Measurements from ENCODE around the gene ABCB10. TPM values are rescaled to one million over a fixed set of nuclear protein-coding genes. Genes with fewer than 3 reads are reported as not detected.
"Not testable (repeated sequence)": the region's sequence is repeated elsewhere in the genome, so short reads cannot be mapped to it uniquely, and the experiment has no call there.

ABCB10 gene
- total RNA-seq, 2 experiments from 2014 or later: 29.8 to 31.1 TPM

DNA sequence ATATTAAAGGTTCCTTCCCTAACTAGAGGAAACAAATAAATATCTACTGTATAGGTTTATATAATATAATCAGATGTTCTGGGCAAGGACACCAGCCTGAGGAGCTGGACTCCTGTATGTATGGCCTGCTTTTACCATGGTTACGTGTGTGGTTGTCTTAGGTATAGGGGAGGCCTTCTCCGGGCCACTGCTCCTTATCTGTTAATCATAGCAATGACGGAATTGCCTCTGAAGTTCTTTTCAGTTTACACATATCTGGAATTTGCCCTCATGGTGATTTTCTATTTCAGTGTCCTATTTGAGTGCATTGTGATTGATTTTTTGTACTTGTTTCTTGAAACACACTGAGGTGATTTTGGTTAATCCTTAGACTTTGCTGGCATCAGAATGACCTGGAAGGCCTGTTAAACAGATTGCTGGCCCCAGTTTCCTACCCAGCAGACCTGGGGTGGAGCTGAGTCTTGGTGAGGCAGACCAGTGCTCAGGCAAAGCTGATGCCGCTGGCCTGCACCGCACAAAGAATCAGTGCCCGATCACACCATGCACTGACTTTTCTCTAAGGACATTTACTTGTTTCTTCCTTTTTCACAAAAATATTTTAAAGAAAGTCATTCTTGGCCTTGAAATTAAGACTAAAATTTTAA is 18.5 kb downstream of the ABCB10 start:
- no peak overlapping the region for H3K27ac Mint-ChIP-seq
- H3K9me3 Mint-ChIP-seq: no peaks in the 10 kb centered on the region
- peaks cover 65% of the 10 kb centered on the region for H3K36me3 Mint-ChIP-seq (ENCODE audit: low read depth)
- ChIA-PET POLR2A (no interaction called here), CTCF (no interaction called here)
- no peaks in the 10 kb centered on the region for H3K27me3 Mint-ChIP-seq
- no peak overlapping the region for H3K4me3 Mint-ChIP-seq
- H3K4me1 Mint-ChIP-seq: peaks cover 20% of the 10 kb centered on the region
- no peak for DNase-seq

DNA sequence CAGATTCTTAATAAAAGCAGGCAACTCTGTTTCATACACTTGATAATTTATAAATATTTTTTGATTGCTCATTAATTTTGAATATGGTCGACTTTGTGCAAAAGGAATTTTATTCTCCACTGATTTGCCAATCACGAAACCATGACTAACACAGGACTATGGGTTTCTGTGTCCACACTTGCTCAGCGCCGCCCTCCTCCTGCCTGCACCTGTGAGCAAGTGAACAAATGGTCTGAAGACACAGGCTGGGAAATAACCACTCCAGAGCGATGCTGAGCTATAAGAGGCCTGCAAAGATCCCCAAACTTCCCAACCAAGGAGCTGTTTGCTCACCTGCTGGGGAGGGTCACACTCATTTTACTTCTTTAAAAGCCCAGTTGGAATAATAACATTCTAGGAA is 19.6 kb downstream of the ABCB10 start:
- POLR2A ChIA-PET: interaction anchor here (0.7 kb wide), 1 partner anchor 12 kb away, joined by 3 read pairs; no protein-coding TSS in a partner anchor
- Mint-ChIP-seq H3K27me3 (no peaks in the 10 kb centered on the region), H3K4me3 (no peak overlapping the region), H3K4me1 (peaks cover 20% of the 10 kb centered on the region), H3K36me3 (ENCODE audit: low read depth) (peaks cover 60% of the 10 kb centered on the region), H3K27ac (no peak overlapping the region), H3K9me3 (no peaks in the 10 kb centered on the region)
- CTCF ChIA-PET: no interaction called here
- no peak for DNase-seq

DNA sequence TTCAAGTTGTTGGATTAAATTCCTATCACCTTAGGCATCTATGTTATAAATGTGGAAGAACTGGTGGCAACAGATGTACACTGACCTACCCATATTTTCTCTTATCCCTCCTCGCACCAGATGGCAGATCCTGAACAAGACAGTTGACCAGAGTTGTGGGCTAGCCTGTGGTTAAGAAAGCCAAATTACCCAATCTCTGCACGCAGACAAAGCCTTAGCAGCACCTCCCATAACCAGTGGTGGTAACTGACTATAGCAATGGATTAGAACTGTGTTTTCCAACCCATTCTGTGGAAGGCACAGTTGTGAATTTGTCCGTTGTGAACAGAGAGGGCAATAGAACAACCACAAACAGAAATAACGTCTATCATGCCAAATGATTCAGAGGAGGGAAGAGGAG is 20.6 kb downstream of the ABCB10 start:
- Mint-ChIP-seq H3K27me3 (no peaks in the 10 kb centered on the region), H3K9me3 (no peaks in the 10 kb centered on the region), H3K27ac (no peak overlapping the region), H3K4me3 (no peak overlapping the region), H3K36me3 (ENCODE audit: low read depth) (peaks cover 59% of the 10 kb centered on the region), H3K4me1 (peaks cover 16% of the 10 kb centered on the region)
- ChIA-PET CTCF (no interaction called here), POLR2A (no interaction called here)
- DNase-seq: no peak

DNA sequence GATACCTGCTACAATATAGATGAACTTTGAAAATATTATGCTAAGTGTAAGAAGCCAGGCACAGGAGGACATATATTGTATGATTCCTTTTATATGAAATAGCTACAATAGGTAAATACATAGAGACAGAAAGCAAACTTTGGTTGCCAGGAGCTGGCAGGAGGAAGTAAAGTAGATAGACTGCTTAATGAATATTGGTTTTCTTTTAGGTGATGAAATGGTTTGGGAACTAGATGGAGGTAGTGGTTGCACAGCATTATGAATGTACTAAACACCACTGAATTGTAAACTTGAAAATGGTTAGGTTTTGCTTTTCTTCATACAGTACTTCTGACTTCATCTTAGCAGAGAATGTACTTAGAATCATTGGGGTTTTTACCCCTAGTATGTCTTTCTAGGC is 21.5 kb downstream of the ABCB10 start:
- Mint-ChIP-seq H3K27ac (no peak overlapping the region), H3K36me3 (ENCODE audit: low read depth) (peaks cover 56% of the 10 kb centered on the region), H3K4me1 (peaks cover 10% of the 10 kb centered on the region), H3K9me3 (no peaks in the 10 kb centered on the region), H3K27me3 (no peaks in the 10 kb centered on the region), H3K4me3 (no peak overlapping the region)
- ChIA-PET CTCF (no interaction called here), POLR2A (interaction anchor here (0.6 to 1.5 kb wide), 2 partner anchors 22 to 562 kb away, joined by 3 read pairs; partner anchors contain the start of gene ABCB10)
- DNase-seq: no peak

DNA sequence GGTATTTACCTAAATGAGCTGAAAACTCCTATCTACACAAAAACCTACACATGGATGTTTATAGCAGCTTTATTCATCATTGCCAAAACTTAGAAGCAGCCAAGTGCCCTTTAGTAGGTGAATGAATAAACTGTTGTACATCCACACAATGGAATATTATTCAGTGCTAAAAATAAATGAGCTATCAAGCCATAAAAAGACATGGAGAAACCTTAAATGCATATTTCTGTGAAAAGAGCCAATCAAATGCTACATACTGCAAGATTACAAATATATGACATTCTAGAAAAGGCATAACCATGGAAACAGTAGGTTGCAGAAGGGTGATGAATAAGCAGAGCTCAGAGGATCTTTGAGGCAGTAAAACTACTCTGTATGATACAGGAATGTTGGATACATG is 23.3 kb downstream of the ABCB10 start:
- H3K4me1 Mint-ChIP-seq: peaks cover 9% of the 10 kb centered on the region
- no peak overlapping the region for H3K4me3 Mint-ChIP-seq
- no peaks in the 10 kb centered on the region for H3K27me3 Mint-ChIP-seq
- DNase-seq: no peak
- peaks cover 56% of the 10 kb centered on the region for H3K36me3 Mint-ChIP-seq (ENCODE audit: low read depth)
- no peak overlapping the region for H3K27ac Mint-ChIP-seq
- ChIA-PET CTCF (interaction anchor here (0.7 to 1.1 kb wide), 2 partner anchors 22 to 427 kb away, joined by 4 to 5 read pairs; no protein-coding TSS in a partner anchor), POLR2A (interaction anchor here (1.2 kb wide), 2 partner anchors 10 to 22 kb away, joined by 3 read pairs; no protein-coding TSS in a partner anchor)
- H3K9me3 Mint-ChIP-seq: no peaks in the 10 kb centered on the region

DNA sequence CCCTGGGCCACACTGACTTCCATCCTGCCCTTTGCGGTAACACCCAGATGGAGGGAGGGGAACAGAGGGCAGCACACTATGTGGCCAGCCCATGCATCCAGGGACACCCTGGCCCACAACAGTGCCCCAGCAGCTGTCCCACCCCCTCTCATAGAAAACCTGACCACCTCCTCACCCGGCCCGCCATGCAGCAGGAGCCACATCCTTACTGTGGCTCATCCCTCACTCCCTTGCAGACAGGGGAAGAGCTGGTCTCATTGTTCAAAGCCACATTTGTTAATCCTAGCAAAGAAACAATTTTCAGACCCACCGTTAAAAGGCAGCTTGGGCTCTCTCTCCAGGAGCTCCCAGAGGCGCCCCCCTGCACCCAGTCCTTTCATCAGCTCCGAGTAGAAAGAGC is 27.2 kb downstream of the ABCB10 start:
- no peaks in the 10 kb centered on the region for H3K27me3 Mint-ChIP-seq
- POLR2A ChIA-PET: interaction anchor here (1.0 kb wide), 1 partner anchor 23 kb away, joined by 3 read pairs; the partner anchor contains the start of gene NUP133
- H3K9me3 Mint-ChIP-seq: no peaks in the 10 kb centered on the region
- H3K4me1 Mint-ChIP-seq: no peaks in the 10 kb centered on the region
- CTCF ChIA-PET: interaction anchor here (1.2 kb wide), 1 partner anchor 27 kb away, joined by 3 read pairs; no protein-coding TSS in a partner anchor
- no peak for DNase-seq
- peaks cover 55% of the 10 kb centered on the region for H3K36me3 Mint-ChIP-seq (ENCODE audit: low read depth)
- no peak overlapping the region for H3K4me3 Mint-ChIP-seq
- no peak overlapping the region for H3K27ac Mint-ChIP-seq

DNA sequence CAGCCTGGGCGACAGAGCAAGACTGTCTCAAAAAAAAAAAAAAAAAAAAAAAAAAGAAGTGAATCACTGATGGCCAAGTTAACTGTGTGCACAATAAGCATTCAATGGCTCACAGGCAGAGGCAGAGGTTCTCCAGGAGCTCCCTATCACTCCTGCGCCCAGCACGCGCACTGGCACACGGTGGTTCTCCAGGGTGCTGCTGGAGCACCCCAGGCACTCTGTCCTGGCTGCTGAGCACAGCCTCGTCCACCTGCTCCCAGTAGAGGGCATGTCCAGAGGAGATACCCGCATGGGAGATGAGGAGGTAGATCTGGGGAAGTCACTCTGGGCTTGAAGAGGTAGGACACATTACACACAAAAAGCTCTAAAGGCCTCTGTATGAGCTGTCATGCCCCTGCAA is 28.9 kb downstream of the ABCB10 start:
- Mint-ChIP-seq H3K4me1 (peaks cover 3% of the 10 kb centered on the region), H3K36me3 (ENCODE audit: low read depth) (peaks cover 58% of the 10 kb centered on the region)
- CTCF ChIA-PET: interaction anchor here (1.4 kb wide), 1 partner anchor 9 kb away, joined by 4 read pairs; no protein-coding TSS in a partner anchor

DNA sequence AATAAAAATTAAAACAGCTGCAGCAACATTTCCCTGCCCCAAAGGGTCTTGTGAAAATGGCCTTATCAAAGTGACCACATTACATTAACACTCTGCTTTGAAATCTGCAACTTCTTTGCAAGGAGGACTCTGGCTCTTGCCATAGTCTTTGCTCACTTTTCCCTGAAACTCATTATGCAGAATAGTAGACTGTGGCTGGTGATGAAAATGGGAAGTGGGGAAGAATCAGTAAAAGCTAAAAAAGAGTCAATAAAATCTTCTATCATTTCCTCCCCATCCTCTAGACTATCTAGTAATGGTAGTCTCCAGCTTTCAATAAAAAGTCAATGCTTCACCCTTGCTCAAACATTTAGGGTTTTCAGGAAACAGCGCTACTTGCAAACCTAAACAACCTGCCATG is 31.8 kb downstream of the ABCB10 start:
- POLR2A ChIA-PET: interaction anchor here (1.0 to 1.5 kb wide), 3 partner anchors 12 to 32 kb away, joined by 3 to 5 read pairs (median 3); partner anchors contain the start of gene ABCB10
- no peaks in the 10 kb centered on the region for H3K9me3 Mint-ChIP-seq
- CTCF ChIA-PET: interaction anchor here (0.5 to 1.6 kb wide), 4 partner anchors 9 to 43 kb away, joined by 3 to 4 read pairs (median 4); partner anchors contain the start of gene NUP133
- H3K27ac Mint-ChIP-seq: no peak overlapping the region
- H3K36me3 Mint-ChIP-seq (ENCODE audit: low read depth): peaks cover 54% of the 10 kb centered on the region
- H3K27me3 Mint-ChIP-seq: no peaks in the 10 kb centered on the region
- H3K4me3 Mint-ChIP-seq: no peak overlapping the region
- H3K4me1 Mint-ChIP-seq: peaks cover 3% of the 10 kb centered on the region
- no peak for DNase-seq

More for the DNA sequence above, 28.9 kb downstream of the ABCB10 start:
- no peak for DNase-seq
- H3K27me3 Mint-ChIP-seq: no peaks in the 10 kb centered on the region
- no peaks in the 10 kb centered on the region for H3K9me3 Mint-ChIP-seq
- H3K27ac Mint-ChIP-seq: no peak overlapping the region
- no peak overlapping the region for H3K4me3 Mint-ChIP-seq
- POLR2A ChIA-PET: interaction anchor here (0.8 to 1.1 kb wide), 2 partner anchors 9 to 21 kb away, joined by 3 to 4 read pairs; partner anchors contain the start of gene NUP133

DNA sequence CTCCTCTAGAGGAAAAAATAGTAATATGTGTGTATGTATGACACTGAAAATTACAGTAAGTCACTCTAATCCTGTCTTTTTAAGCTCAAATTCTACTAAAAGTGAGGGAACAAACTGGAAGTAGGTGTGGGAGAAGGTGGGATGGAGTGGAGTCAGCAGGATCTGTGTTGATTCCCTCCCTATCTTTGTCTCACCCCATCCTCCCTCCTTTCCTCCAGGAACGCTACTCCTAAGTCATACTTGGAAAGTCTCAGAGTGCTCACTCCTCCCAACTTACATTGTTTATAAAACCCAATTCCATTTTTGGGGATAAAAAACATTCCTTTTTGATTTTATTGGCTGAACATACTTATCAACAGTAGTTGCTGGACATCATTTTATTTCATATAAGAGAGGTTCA is 35.5 kb downstream of the ABCB10 start:
- CTCF ChIA-PET: no interaction called here
- Mint-ChIP-seq H3K27me3 (no peaks in the 10 kb centered on the region), H3K27ac (no peak overlapping the region), H3K4me1 (peaks cover 3% of the 10 kb centered on the region), H3K36me3 (ENCODE audit: low read depth) (peaks cover 42% of the 10 kb centered on the region), H3K9me3 (no peaks in the 10 kb centered on the region), H3K4me3 (no peak overlapping the region)
- POLR2A ChIA-PET: no interaction called here
- DNase-seq: no peak

DNA sequence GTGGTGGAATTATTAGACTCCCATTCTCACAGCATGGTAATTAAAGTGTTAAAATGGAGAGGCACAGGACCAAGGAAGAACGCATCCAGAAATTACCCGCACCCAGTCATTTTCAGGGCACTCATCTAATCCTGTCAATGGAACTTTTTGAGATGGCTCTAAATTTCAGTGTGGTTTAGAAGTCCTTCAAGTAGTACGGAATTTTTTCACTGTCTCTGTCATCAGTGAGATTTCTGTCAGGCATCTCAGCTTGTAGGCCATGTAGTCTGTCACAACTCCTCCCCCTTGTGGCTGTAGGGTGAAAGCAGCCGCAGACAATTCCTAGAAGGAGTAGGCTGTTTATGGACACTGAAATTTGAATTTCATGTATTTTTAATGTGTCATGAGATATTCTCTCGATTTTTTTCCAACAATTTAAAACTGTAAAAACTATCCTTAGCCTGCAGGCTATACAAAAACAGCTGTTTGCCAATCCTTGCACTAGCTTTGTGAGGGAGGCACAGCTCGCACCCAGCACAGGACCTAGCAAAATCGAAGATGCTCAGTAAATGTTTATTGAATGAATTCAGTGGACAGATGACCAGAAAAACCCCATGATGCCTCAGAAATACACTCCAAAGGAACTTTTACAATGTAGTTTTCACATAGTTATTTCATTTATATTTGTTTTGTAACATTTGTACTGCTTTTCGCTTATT is 43.8 kb downstream of the ABCB10 start:
- ChIA-PET CTCF (interaction anchor here (0.6 to 2.7 kb wide), 7 partner anchors 8 to 260 kb away, joined by 3 to 11 read pairs (median 3); partner anchors contain the start of gene ABCB10), POLR2A (interaction anchor here (1.2 kb wide), 1 partner anchor 43 kb away, joined by 4 read pairs; no protein-coding TSS in a partner anchor)
- Mint-ChIP-seq H3K36me3 (ENCODE audit: low read depth) (peaks cover 6% of the 10 kb centered on the region), H3K4me3 (no peak overlapping the region), H3K27ac (no peak overlapping the region), H3K27me3 (no peaks in the 10 kb centered on the region), H3K9me3 (no peaks in the 10 kb centered on the region), H3K4me1 (peaks cover 7% of the 10 kb centered on the region)
- peak; percentile 54 for DNase-seq

DNA sequence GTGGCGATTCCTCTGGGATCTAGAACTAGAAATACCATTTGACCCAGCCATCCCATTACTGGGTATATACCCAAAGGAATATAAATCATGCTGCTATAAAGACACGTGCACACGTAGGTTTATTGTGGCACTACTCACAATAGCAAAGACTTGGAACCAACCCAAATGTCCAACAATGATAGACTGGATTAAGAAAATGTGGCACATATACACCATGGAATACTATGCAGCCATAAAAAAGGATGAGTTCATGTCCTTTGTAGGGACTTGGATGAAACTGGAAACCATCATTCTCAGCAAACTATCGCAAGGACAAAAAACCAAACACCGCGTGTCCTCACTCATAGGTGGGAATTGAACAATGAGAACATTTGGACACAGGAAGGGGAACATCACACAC is 46.9 kb downstream of the ABCB10 start:
- POLR2A ChIA-PET; H3K27ac Mint-ChIP-seq; H3K36me3 Mint-ChIP-seq (ENCODE audit: low read depth); H3K9me3 Mint-ChIP-seq; H3K27me3 Mint-ChIP-seq; H3K4me3 Mint-ChIP-seq; DNase-seq; CTCF ChIA-PET: not testable (repeated sequence)
- peaks cover 31% of the 10 kb centered on the region for H3K4me1 Mint-ChIP-seq

DNA sequence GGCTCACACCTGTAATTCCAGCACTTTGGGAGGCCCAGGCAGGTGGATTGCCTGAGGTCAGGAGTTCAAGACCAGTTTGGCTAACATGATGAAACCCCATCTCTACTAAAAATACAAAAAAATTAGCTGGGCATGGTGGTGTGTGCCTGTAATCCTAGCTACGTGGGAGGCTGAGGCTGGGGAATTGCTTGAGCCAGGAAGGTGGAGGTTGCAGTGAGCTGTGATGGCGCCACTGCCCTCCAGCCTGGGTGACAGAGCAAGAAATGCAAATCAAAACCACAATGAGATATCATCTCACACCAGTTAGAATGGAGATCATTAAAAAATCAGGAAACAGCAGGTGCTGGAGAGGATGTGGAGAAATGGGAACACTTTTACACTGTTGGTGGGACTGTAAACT is 47.3 kb downstream of the ABCB10 start:
- peaks cover 35% of the 10 kb centered on the region for H3K4me1 Mint-ChIP-seq
- CTCF ChIA-PET: interaction anchor here (1.5 kb wide), 1 partner anchor 253 kb away, joined by 3 read pairs; no protein-coding TSS in a partner anchor
- H3K27me3 Mint-ChIP-seq; DNase-seq; POLR2A ChIA-PET; H3K27ac Mint-ChIP-seq; H3K36me3 Mint-ChIP-seq (ENCODE audit: low read depth); H3K9me3 Mint-ChIP-seq; H3K4me3 Mint-ChIP-seq: not testable (repeated sequence)

DNA sequence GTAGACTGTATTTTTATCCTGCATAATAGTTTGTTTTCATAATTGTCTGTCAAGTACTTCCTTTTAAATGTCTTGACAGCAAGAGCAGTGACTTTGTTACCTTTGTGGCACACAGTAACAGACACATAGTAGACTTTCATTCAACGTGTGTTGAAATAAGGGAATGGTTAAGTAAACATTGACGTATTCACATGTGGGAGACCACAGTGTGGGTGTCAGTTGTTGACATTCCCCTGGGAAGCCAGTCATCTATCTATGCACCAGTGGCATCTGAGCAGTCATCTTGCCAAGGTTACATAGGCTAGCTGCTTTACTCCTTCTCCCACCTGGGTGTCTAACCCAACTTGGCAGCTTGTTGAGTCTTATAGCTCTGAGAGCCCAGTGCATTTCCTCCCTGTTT is 48.9 kb downstream of the ABCB10 start:
- Mint-ChIP-seq H3K4me3 (peak overlapping the region; percentile 83), H3K27ac (peak overlapping the region; percentile 89), H3K9me3 (no peaks in the 10 kb centered on the region), H3K36me3 (ENCODE audit: low read depth) (peaks cover 3% of the 10 kb centered on the region), H3K27me3 (no peaks in the 10 kb centered on the region), H3K4me1 (peaks cover 34% of the 10 kb centered on the region)
- ChIA-PET POLR2A (interaction anchor here (2.3 kb wide), 2 partner anchors 167 to 251 kb away, joined by 4 to 8 read pairs; partner anchors contain the start of gene CCSAP), CTCF (interaction anchor here (1.3 to 2.5 kb wide), 2 partner anchors 49 to 251 kb away, joined by 3 to 14 read pairs; partner anchors contain the start of gene ABCB10)
- no peak for DNase-seq
